Measurements from ENCODE around the gene SPAG9. TPM values are rescaled to one million over a fixed set of nuclear protein-coding genes. Genes with fewer than 3 reads are reported as not detected.

The SPAG9 gene
- total RNA-seq, 1 experiment from 2014 or later = 54.3 TPM

GRCh38 chr17:50976951-50977472, 143.7 kb downstream of the SPAG9 start:
- Histone ChIP-seq H3K14ac (ENCODE audit: insufficient read depth, low read length) (no peak overlapping the region), H3K27ac (ENCODE audit: insufficient read length, low read depth, low read length) (no peak overlapping the region), H2BK5ac (ENCODE audit: insufficient read length, low read length) (no peak overlapping the region), H3K79me1 (ENCODE audit: insufficient read depth, low read depth, low read length, poor library complexity, severe bottlenecking) (no peaks in the 10 kb centered on the region), H3K4me1 (ENCODE audit: insufficient read depth, low read length) (no peaks in the 10 kb centered on the region), H2AFZ (ENCODE audit: low read length) (no peak overlapping the region), H3K23me2 (ENCODE audit: insufficient read length, low read depth, low read length, poor library complexity, severe bottlenecking) (no peaks in the 10 kb centered on the region), H4K91ac (ENCODE audit: insufficient read length, low read depth, low read length) (no peak overlapping the region), H2BK12ac (ENCODE audit: insufficient read length, low read depth, low read length) (no peak overlapping the region), H3K4me2 (ENCODE audit: insufficient read depth, insufficient read length, low read length) (no peak overlapping the region), H3T11ph (ENCODE audit: low read length) (no peak overlapping the region), H4K20me1 (ENCODE audit: control insufficient read depth, insufficient read depth, insufficient read length) (no peaks in the 10 kb centered on the region), H3K79me2 (ENCODE audit: insufficient read depth, low read length) (no peaks in the 10 kb centered on the region), H4K8ac (replicated peaks; ENCODE audit: insufficient read length, low read depth, low read length) (no peak overlapping the region), H3K18ac (ENCODE audit: insufficient read length, low read depth, low read length) (no peak overlapping the region), H3K27me3 (ENCODE audit: insufficient read depth, low read length) (no peaks in the 10 kb centered on the region), H2BK120ac (ENCODE audit: low read depth, low read length, poor library complexity, severe bottlenecking) (no peak overlapping the region), H3K9ac (ENCODE audit: extremely low read depth, insufficient read length, low read length) (no peak overlapping the region), H2BK20ac (ENCODE audit: low read depth, low read length, poor library complexity, severe bottlenecking) (no peak overlapping the region), H3K9me3 (ENCODE audit: control insufficient read depth, low read depth, low read length) (no peaks in the 10 kb centered on the region), H2BK15ac (ENCODE audit: low read depth, low read length) (no peak overlapping the region), H3K56ac (ENCODE audit: insufficient read length, low read depth, low read length) (no peak overlapping the region), H4K5ac (ENCODE audit: insufficient read length, low read depth, low read length) (no peak overlapping the region), H2AK5ac (ENCODE audit: insufficient read length, low read length) (no peak overlapping the region), H3K23ac (ENCODE audit: insufficient read length, low read depth, low read length) (no peak overlapping the region), H3K4ac (ENCODE audit: low read depth, low read length) (no peak overlapping the region)
- peak overlapping the region in 1 of 3 experiments; percentile 74; a peak in 2 of 7 replicates for H3K27ac Mint-ChIP-seq
- H3K27me3 Mint-ChIP-seq (ENCODE audit: low read depth) = no peaks in the 10 kb centered on the region
- no CpG with 5 or more reads among the region's 2 CpGs for WGBS (ENCODE audit: extremely low coverage, insufficient read length, low lambda C conversion rate)
- no peaks in the 10 kb centered on the region for H3K4me1 Mint-ChIP-seq
- no peaks in the 10 kb centered on the region for H3K9me3 Mint-ChIP-seq
- H3K4me3 Mint-ChIP-seq = no peak overlapping the region
- no peak for DNase-seq
- TF ChIP-seq CTCF (conservative IDR thresholded peaks at IDR 0.05) = no peak
- peaks cover 21 to 59% (median 56%) of the 10 kb centered on the region in 3 experiments; a peak in 6 of 7 replicates for H3K36me3 Mint-ChIP-seq (ENCODE audit: insufficient read depth in 1 of 3, low read depth in 3 of 3)

Measured in H9 (cell line).